ENCODE results near the gene ACTR2. TPM values are rescaled to one million over a fixed set of nuclear protein-coding genes. Genes with fewer than 3 reads are reported as not detected.

Gene ACTR2
- total and polyA plus RNA-seq, 2 of the 13 experiments (the other 11 are each of a cell fraction or from before 2014, with no cell fraction given): 51.2 to 100 TPM

DNA sequence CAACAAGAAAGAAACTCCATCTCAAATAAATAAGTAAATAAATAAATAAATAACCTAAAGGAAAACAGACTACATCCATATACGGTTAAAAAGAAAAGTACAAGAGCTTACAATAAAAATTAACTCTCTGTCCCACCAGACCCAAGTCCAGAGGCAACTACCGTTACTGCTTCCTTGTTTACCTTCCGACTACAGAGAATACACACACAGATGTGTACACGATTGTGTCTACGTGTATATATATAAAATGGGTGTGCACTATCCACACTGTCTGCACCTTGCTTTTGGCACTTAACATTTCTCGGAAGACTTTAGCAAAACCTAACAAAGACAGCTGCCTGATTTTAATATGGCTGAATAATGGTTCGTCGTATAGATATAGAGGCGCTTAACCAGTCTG, 69.9 kb downstream of the ACTR2 start:
- ATAC-seq: no peak
- Histone ChIP-seq H2AFZ (ENCODE audit: low read length) (no peak overlapping the region), H4K20me1 (ENCODE audit: insufficient read depth, low read length) (no peaks in the 10 kb centered on the region), H3K27ac (ENCODE audit: extremely low read length, insufficient read depth, low read length) (no peak overlapping the region), H3K4me3 (replicated peaks in 1 of 3; ENCODE audit: insufficient read depth in 1 of 3, low read depth in 2 of 3, low read length in 3 of 3) (no peak overlapping the region), H3K27me3 (ENCODE audit: control insufficient read depth in 1 of 2, insufficient read depth in 2 of 2, low read length in 2 of 2) (no peaks in the 10 kb centered on the region), H3K9me3 (ENCODE audit: low read length) (no peaks in the 10 kb centered on the region), H3K4me2 (ENCODE audit: low read depth, low read length) (no peak overlapping the region), H3K9ac (ENCODE audit: insufficient read depth, low read depth, low read length) (no peak overlapping the region), H3K36me3 (replicated peaks in 1 of 2; ENCODE audit: control insufficient read depth in 1 of 2, insufficient read depth in 2 of 2, low read length in 2 of 2) (no peaks in the 10 kb centered on the region), H3K4me1 (ENCODE audit: insufficient read depth, low read length) (peaks cover 76% of the 10 kb centered on the region), H3K79me2 (ENCODE audit: insufficient read depth, low read length) (no peaks in the 10 kb centered on the region)
- intact Hi-C loops (cut with micrococcal nuclease; ENCODE audit: unreplicated experiment) (no loop called here), in situ Hi-C loops (cut with HindIII; ENCODE audit: extremely low pct_ligation_motif_present, low pct_unique_long_range_greater_than_20kb) (no loop called here)
- TF ChIP-seq ELF3 (CRISPR knock-in tag; IDR thresholded peaks at IDR 0.05): 0 out of 2 replicates have a peak, but pooled peaks have one; percentile 34
- TF ChIP-seq, protein P1, sequence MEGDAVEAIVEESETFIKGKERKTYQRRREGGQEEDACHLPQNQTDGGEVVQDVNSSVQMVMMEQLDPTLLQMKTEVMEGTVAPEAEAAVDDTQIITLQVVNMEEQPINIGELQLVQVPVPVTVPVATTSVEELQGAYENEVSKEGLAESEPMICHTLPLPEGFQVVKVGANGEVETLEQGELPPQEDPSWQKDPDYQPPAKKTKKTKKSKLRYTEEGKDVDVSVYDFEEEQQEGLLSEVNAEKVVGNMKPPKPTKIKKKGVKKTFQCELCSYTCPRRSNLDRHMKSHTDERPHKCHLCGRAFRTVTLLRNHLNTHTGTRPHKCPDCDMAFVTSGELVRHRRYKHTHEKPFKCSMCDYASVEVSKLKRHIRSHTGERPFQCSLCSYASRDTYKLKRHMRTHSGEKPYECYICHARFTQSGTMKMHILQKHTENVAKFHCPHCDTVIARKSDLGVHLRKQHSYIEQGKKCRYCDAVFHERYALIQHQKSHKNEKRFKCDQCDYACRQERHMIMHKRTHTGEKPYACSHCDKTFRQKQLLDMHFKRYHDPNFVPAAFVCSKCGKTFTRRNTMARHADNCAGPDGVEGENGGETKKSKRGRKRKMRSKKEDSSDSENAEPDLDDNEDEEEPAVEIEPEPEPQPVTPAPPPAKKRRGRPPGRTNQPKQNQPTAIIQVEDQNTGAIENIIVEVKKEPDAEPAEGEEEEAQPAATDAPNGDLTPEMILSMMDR (CRISPR knock-in tag; IDR thresholded peaks at IDR 0.05): no peak
- no peak for TF ChIP-seq NR2C2 (CRISPR knock-in tag; IDR thresholded peaks at IDR 0.05; ENCODE audit: borderline replicate concordance)
- TF ChIP-seq SOX6 (IDR thresholded peaks at IDR 0.05): no peak
- TF ChIP-seq SOX6 (CRISPR knock-in tag; IDR thresholded peaks at IDR 0.05): no peak
- no peak for TF ChIP-seq HDAC2 (CRISPR knock-in tag; IDR thresholded peaks at IDR 0.05)
- TF ChIP-seq, protein P2, sequence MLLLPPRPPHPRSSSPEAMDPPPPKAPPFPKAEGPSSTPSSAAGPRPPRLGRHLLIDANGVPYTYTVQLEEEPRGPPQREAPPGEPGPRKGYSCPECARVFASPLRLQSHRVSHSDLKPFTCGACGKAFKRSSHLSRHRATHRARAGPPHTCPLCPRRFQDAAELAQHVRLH (CRISPR knock-in tag; IDR thresholded peaks at IDR 0.05; ENCODE audit: borderline replicate concordance, low read depth): no peak
- TF ChIP-seq, protein P3, sequence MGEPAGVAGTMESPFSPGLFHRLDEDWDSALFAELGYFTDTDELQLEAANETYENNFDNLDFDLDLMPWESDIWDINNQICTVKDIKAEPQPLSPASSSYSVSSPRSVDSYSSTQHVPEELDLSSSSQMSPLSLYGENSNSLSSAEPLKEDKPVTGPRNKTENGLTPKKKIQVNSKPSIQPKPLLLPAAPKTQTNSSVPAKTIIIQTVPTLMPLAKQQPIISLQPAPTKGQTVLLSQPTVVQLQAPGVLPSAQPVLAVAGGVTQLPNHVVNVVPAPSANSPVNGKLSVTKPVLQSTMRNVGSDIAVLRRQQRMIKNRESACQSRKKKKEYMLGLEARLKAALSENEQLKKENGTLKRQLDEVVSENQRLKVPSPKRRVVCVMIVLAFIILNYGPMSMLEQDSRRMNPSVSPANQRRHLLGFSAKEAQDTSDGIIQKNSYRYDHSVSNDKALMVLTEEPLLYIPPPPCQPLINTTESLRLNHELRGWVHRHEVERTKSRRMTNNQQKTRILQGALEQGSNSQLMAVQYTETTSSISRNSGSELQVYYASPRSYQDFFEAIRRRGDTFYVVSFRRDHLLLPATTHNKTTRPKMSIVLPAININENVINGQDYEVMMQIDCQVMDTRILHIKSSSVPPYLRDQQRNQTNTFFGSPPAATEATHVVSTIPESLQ (CRISPR knock-in tag; conservative IDR thresholded peaks at IDR 0.05): no peak
- no peak for TF ChIP-seq FOXA1 (IDR thresholded peaks at IDR 0.05)
- TF ChIP-seq FOXA1 (CRISPR knock-in tag; IDR thresholded peaks at IDR 0.05): 0 out of 2 replicates have a peak, but pooled peaks have one; percentile 8
- TF ChIP-seq SMARCE1 (IDR thresholded peaks at IDR 0.05; ENCODE audit: borderline replicate concordance): no peak
- no peak for TF ChIP-seq ZNF747 (CRISPR knock-in tag; IDR thresholded peaks at IDR 0.05; ENCODE audit: borderline replicate concordance)
- peak; percentile 68 for TF ChIP-seq FOXA3 (CRISPR knock-in tag; IDR thresholded peaks at IDR 0.05)
- TF ChIP-seq FOXP1 (IDR thresholded peaks at IDR 0.05): no peak
- 0 out of 2 replicates have a peak, but pooled peaks have one; percentile 31 for TF ChIP-seq FOXP1 (CRISPR knock-in tag; IDR thresholded peaks at IDR 0.05)
- ChIA-PET POLR2A (no interaction called here), CTCF (ENCODE audit: low intra/inter-chr PET ratio, low total read pairs) (no interaction called here)
- no TSS peak for BruUV-seq (replicated peaks)
- no peak for DNase-seq (ENCODE audit: low spot score)
- 50% methylated on average over 9 of the region's 9 CpGs for WGBS (ENCODE audit: low lambda C conversion rate)
- FAIRE-seq: no peak

All from HepG2 (cell line).